Stimulated activated memory B cell treated with anti-CD40 and anti-IgM and Interleukin-4, amounts not matched to agents 10 μg/mL and 1 μg/mL and 100 μg/mL, for 72 hours (primary cell): ENCODE measurements around the gene NAA35.

Experiments
- ATAC-seq: fragments of 150-1000 bp; cut with Tn5 transposase; 2 replicates; pipeline ENCODE4 v1.10.0; 2021
- H3K27ac Mint-ChIP-seq: one replicate; pipeline ENCODE4 v1.8.0; 2022; ENCODE audit warnings: mild to moderate bottlenecking, mixed read lengths
- H3K27me3 Mint-ChIP-seq: one replicate; pipeline ENCODE4 v1.8.0; 2022; ENCODE audit warnings: mixed read lengths
- H3K36me3 Mint-ChIP-seq: one replicate; pipeline ENCODE4 v1.8.0; 2022; ENCODE audit warnings: mixed read lengths
- H3K4me1 Mint-ChIP-seq: one replicate; pipeline ENCODE4 v1.8.0; 2022; ENCODE audit warnings: mixed read lengths
- H3K4me3 Mint-ChIP-seq: one replicate; pipeline ENCODE4 v1.8.0; 2022; ENCODE audit warnings: mild to moderate bottlenecking, moderate library complexity, mixed read lengths
- H3K9me3 Mint-ChIP-seq: one replicate; pipeline ENCODE4 v1.8.0; 2022; ENCODE audit warnings: mixed read lengths

The NAA35 gene

DNA sequence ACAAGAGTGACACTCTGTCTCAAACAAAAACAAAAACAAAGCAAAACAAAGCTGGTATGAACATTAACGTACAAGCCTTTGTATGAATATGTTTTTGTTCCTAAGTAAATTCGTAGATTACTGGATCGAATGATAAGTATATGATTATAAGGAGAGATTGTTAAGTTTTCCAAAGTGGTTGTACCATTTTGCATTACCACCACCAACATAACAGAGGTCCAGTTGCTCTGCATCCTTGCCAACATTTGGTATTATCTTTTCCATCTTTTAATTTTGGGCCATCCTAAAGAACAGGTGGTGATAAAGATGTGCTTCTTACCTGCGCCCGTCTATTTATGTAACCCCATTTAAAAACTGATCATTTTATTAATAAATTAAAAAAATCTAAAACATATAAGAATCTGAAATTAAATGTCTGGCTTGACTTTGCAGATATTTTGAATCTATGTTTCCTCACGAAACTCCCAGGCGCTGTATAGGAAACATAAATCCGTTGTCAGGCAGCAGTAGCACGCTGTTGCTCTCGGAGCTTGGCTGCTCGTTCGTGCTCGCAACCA, 593 bp upstream of the NAA35 start:
- H3K4me1 Mint-ChIP-seq = peaks cover 8% of the 10 kb centered on the region

DNA sequence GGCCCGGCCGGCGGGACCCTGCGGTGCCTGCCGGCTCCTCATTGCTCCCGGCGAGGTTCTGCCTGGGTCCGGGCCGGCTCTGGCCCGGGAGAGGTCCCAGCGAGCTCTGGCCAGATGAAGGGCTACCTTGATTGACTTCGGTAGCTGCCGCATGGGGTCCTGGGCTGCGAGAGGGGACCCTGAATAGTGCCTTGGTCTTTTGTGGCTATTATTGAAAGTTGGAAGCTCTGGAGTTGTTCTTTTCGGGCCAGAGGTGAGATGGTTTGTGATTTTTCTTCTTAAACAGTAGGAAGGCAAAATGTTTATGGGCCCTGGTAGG, 635 bp downstream of the NAA35 start:
- H3K27ac Mint-ChIP-seq = peak overlapping the region; percentile 68
- H3K9me3 Mint-ChIP-seq = no peaks in the 10 kb centered on the region
- H3K27me3 Mint-ChIP-seq = no peaks in the 10 kb centered on the region
- peaks cover 10% of the 10 kb centered on the region for H3K36me3 Mint-ChIP-seq
- no peak for ATAC-seq
- peaks cover 8% of the 10 kb centered on the region for H3K4me1 Mint-ChIP-seq
- H3K4me3 Mint-ChIP-seq = peak overlapping the region; percentile 91

More for the DNA sequence above, 593 bp upstream of the NAA35 start:
- peak overlapping the region; percentile 68 for H3K27ac Mint-ChIP-seq
- peak overlapping the region; percentile 91 for H3K4me3 Mint-ChIP-seq
- no peaks in the 10 kb centered on the region for H3K27me3 Mint-ChIP-seq
- peaks cover 3% of the 10 kb centered on the region for H3K36me3 Mint-ChIP-seq
- H3K9me3 Mint-ChIP-seq = no peaks in the 10 kb centered on the region
- no peak for ATAC-seq

DNA sequence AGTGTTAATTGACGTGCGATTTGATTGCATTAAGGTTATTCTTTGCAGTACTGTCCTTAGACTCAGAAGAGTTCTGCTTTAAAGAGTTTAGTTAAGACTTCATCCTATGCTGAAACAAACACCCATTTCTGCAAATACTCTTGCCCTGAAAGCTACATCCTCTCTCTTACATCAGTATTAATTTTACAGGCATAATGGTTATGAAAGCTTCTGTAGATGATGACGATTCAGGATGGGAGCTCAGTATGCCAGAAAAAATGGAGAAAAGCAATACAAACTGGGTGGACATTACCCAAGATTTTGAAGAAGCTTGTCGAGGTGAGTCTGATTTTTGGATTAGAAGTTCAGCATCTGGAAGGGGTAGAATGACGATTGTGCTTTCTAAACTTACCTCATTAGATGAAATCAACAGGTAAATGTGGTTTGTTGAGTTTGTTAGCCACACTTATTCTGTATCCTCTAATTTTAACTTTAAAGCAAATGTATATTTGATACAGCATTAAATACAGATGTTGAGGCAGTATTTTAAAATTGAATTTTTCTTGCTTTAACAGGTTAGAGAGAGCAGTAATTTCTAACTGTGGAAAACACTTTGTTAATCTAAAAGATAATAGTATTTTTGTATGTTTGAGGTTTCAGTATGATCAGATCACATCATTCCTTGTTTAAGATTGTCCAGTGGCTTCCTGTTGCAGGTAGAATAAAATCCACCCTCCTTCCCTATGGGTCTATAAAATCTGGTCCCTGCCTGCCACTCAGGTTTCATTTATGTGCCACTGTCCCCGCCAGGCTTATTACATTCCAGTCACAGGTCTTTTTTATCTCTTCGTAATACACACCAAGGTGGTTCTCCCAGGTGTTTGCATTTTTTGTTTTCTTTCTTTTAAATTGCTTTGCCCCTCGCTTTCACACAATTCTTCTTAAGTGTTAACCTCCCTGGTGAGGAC, 1.3 kb downstream of the NAA35 start:
- peaks cover 8% of the 10 kb centered on the region for H3K4me1 Mint-ChIP-seq
- peaks cover 14% of the 10 kb centered on the region for H3K36me3 Mint-ChIP-seq
- H3K9me3 Mint-ChIP-seq = no peaks in the 10 kb centered on the region
- H3K4me3 Mint-ChIP-seq = peak overlapping the region; percentile 91
- no peaks in the 10 kb centered on the region for H3K27me3 Mint-ChIP-seq
- peak overlapping the region; percentile 68 for H3K27ac Mint-ChIP-seq
- no peak for ATAC-seq

DNA sequence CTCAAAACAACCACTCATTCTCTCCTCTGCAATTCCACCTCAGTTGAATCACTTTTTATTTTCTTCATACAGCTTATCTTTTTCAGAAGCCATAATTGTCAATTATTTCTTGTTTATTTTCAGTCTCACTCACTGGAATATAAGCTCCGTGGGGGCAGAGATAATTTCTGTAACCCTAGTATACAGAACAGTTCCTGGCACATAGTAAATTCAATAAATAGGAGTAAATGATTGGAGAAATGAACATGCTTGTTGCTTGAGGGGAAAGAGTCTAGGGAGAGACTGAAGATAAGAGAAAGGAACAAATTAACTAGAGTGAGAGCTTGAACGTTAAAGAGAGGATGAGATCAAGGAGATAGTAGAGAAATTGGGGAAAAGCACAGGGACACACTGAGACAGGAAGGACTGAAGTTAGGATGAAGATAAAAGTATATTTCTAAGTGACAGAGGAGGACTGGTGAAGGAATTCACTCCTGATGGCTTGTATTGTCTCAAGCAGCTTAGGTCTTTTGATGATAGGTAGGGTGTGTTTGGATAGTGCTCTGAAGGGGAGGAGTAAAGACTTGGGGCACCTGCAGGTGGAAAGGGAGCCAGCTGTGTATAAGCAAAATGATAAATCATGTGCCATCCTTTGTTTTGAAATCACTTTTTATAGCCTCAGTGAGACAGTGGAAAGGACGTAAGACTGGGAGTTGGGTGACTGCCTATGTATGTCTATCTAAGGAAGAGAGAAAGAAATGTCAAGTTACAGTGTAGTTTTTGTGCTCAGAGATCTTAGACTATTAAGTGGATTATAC, 2.2 kb downstream of the NAA35 start:
- Mint-ChIP-seq H3K27me3 (no peaks in the 10 kb centered on the region), H3K9me3 (no peaks in the 10 kb centered on the region), H3K27ac (no peak overlapping the region), H3K4me1 (peaks cover 11% of the 10 kb centered on the region), H3K4me3 (no peak overlapping the region), H3K36me3 (peaks cover 20% of the 10 kb centered on the region)
- ATAC-seq = no peak

DNA sequence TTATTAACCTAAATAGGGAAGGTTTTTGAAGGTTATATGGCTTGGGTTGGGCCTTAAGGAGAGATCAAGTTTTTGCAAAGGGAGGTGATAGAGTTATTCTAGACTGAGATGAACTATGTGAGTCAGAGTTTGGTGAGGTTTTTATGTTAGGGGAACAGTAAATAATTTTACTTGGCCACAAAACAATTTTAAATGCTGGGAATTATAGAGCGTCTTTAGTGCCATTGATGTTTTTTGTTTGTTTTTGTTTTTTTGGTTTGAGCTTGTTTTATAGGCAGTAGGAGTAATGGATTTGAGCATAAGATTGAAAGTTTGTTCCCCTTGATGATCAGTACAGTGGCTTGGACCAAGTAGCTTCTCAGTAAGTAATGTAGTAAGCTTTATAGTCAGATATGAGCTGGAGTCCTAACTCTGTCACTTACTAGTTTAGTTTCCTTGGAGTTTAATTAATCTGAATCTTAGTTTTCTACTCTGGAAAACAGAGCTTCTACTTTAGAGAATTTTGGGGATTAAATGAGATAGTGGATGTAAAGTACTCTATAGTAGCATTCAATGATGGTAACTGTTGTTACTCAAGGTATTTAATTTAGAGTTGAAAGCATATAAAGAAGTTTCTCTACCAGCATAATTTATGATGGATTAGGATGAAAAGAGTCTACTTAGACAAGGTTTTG, 2.9 kb downstream of the NAA35 start:
- Mint-ChIP-seq H3K9me3 (no peaks in the 10 kb centered on the region), H3K4me3 (no peak overlapping the region)

DNA sequence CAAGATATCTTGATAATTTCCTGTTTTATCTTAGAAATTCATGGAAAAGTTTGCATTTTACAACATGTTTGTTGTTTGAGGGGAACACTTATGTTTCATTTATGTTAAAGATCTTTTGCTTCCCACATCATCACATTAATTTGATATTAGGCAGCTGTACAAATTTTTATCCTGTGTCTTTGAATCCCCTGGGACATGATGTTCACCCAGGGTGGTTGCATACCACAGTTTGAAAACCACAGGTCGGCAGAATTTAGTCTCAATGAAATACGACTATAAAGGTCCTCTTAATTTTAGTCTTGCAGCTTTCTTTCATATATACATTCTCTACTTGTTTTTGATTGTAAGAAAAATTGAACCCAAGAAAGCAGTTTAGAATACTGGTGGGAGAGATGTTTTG, 3.7 kb downstream of the NAA35 start:
- Mint-ChIP-seq H3K4me3 (no peak overlapping the region), H3K9me3 (no peaks in the 10 kb centered on the region), H3K36me3 (peaks cover 35% of the 10 kb centered on the region), H3K27me3 (no peaks in the 10 kb centered on the region), H3K4me1 (peaks cover 23% of the 10 kb centered on the region), H3K27ac (no peak overlapping the region)
- no peak for ATAC-seq

More for the DNA sequence above, 2.9 kb downstream of the NAA35 start:
- Mint-ChIP-seq H3K4me1 (peaks cover 17% of the 10 kb centered on the region), H3K36me3 (peaks cover 27% of the 10 kb centered on the region), H3K27me3 (no peaks in the 10 kb centered on the region), H3K27ac (no peak overlapping the region)
- no peak for ATAC-seq

DNA sequence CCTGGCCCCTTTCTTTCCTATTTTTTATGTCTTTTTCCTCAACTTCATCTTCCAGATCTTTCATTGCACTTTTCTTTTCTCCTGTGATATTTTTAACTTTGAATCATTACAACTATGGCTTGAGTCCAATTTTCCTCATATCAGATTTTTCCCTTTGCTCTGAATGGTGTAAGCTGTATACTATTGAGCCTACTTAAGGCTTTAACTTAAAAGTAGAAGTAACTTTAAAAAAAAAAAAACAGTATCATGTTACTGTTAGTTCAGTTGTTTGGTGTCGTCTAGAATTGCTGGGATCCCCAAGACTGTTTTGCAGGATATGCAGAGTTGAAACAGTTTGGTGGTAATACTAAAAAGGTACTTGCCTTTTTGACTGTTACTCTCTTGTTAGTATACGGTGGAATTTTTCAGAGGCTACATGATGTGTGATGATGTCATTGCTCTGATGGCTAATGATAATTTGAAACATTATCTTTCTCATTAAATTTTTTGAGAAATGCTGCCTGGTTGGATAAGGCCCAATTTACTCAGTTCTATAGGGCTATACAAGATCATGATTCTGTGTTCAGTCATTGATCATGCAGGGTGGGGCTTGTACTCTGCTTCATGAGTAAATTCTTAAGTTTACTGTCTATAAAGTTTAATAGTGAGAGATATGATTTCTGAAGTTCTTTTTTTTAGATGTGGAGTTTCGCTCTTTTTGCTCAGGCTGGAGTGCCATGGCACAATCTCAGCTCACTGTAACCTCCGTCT, 8.8 kb downstream of the NAA35 start:
- H3K4me3 Mint-ChIP-seq = no peak overlapping the region
- no peak overlapping the region for H3K27ac Mint-ChIP-seq
- H3K36me3 Mint-ChIP-seq = peaks cover 64% of the 10 kb centered on the region
- no peak for ATAC-seq
- H3K4me1 Mint-ChIP-seq = peaks cover 16% of the 10 kb centered on the region
- no peaks in the 10 kb centered on the region for H3K9me3 Mint-ChIP-seq
- H3K27me3 Mint-ChIP-seq = no peaks in the 10 kb centered on the region

DNA sequence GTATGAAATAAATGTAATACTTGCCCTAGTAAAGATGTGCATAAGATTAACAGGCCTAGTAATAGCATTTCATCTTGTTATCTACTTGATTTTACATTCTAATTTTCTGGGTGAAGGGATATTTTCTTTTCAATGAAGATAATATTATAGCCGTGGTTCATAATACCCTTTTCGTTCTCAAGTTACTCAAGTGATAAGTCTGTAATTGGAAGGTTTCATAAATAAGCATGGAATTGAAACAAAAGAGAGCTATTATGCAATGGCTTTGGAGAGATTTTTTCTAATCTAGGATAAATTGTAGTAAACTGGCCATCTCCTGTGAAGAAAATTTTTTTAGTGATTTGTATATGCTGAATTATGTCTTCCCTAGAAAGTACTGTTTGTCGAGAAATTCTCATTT, 19.0 kb downstream of the NAA35 start:
- Mint-ChIP-seq H3K4me3 (no peak overlapping the region), H3K27me3 (no peaks in the 10 kb centered on the region), H3K4me1 (peaks cover 10% of the 10 kb centered on the region), H3K9me3 (no peaks in the 10 kb centered on the region), H3K36me3 (peaks cover 46% of the 10 kb centered on the region), H3K27ac (no peak overlapping the region)
- ATAC-seq = no peak

DNA sequence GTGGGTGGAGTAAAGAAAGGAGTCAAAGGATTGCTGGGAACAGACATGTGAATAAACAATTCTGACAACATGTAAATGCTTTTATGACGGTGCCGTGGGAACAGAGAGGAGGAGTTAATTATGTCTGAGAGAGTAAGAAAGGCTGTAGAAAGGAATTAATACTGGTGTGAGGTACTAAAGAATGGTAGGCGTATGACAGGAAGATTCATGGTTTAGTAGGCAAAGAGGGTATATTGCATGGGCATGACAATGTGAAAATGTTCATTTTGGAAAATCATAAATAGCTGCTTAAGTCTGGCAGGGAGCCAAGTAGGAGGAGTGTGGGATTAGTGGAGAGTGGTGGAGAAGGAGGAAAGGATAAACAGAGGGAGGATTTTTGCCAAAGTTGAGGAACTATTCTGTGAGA, 19.7 kb downstream of the NAA35 start:
- H3K4me1 Mint-ChIP-seq = peaks cover 10% of the 10 kb centered on the region
- ATAC-seq = no peak
- H3K4me3 Mint-ChIP-seq = no peak overlapping the region
- no peaks in the 10 kb centered on the region for H3K27me3 Mint-ChIP-seq
- H3K9me3 Mint-ChIP-seq = no peaks in the 10 kb centered on the region
- no peak overlapping the region for H3K27ac Mint-ChIP-seq
- H3K36me3 Mint-ChIP-seq = peaks cover 54% of the 10 kb centered on the region

DNA sequence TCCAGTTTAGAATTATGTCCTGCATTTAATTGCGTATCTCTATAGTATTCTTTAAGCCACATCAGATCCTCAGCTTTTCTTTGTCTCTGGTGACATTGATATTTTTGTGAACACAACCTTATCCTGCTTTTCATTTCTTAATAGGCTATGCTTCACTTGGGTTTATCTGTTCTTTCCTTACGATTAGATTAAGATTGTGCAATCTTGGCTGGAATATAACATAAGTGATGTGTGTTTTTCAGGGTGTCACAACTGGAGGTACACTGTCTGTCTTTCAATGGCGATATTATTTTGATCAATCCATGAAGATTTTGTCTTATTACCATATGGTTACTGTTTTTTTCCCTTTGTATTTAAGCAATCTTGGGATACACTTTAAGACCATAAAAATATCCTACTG, 23.6 kb downstream of the NAA35 start:
- Mint-ChIP-seq H3K4me3 (no peak overlapping the region), H3K9me3 (no peaks in the 10 kb centered on the region), H3K27ac (no peak overlapping the region), H3K27me3 (no peaks in the 10 kb centered on the region), H3K36me3 (peaks cover 64% of the 10 kb centered on the region), H3K4me1 (no peaks in the 10 kb centered on the region)
- ATAC-seq = no peak

DNA sequence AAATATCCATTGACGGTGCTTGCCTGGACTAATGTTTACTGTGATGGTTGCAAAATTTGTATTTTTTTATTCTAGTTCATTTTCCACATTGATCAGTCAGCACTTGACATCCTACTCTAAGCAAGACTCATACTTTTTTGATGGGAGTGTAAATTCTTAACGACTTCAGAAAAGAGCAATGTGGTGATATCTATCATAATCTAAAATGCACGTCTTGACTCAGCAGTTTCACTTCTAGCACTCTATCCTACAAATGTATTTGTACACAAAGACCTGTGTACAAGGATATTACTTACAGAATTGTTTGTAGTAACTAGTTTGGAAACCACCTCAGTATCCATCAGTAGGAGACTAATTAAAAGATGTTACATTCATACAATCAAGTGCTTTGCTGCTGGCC, 24.0 kb downstream of the NAA35 start:
- H3K27ac Mint-ChIP-seq = no peak overlapping the region
- no peaks in the 10 kb centered on the region for H3K4me1 Mint-ChIP-seq
- H3K36me3 Mint-ChIP-seq = peaks cover 65% of the 10 kb centered on the region
- no peak overlapping the region for H3K4me3 Mint-ChIP-seq
- H3K9me3 Mint-ChIP-seq = no peaks in the 10 kb centered on the region
- ATAC-seq = no peak
- no peaks in the 10 kb centered on the region for H3K27me3 Mint-ChIP-seq

DNA sequence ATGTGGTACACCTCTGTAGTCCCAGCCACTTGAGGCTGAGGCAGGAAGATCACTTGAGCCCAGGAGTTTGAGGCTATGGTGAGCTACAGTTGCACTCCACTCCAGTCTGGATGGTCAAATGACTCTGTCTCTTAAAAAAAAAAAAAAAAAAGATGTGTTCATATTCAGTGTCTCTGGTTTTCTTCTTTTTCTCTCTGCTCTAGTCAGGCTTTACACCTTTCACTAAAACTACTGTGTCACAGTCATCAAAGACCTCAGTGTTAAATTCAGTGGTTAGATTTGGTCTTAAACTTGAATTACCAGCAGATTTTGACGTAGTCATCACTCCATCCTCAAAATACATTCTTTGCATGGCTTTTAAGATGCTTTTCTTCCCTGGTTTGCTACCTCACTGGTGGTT, 28.8 kb downstream of the NAA35 start:
- Mint-ChIP-seq H3K27ac (no peak overlapping the region), H3K4me3 (no peak overlapping the region), H3K9me3 (no peaks in the 10 kb centered on the region), H3K36me3 (peaks cover 65% of the 10 kb centered on the region), H3K4me1 (no peaks in the 10 kb centered on the region), H3K27me3 (no peaks in the 10 kb centered on the region)
- no peak for ATAC-seq

DNA sequence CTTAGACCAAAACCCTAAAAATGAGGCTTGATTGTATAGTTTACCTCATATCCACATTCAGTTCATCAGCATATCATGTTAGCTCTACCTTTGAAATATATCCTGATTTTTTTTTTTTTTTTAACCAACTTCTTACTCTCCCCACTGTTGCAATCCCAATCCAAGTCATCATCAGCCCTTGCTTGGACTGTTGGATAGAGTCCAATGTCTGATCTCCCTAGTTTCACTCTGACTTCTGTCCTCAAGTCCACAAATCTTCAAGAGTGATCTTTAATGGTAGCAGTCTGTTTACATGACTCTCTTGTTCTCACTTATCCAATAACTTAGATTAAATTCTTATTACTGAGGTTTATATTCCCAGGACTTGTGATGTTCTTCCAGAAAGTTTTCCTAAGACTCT, 30.8 kb downstream of the NAA35 start:
- peaks cover 61% of the 10 kb centered on the region for H3K36me3 Mint-ChIP-seq
- H3K27ac Mint-ChIP-seq = no peak overlapping the region
- H3K9me3 Mint-ChIP-seq = no peaks in the 10 kb centered on the region
- no peak overlapping the region for H3K4me3 Mint-ChIP-seq
- H3K27me3 Mint-ChIP-seq = no peaks in the 10 kb centered on the region
- no peaks in the 10 kb centered on the region for H3K4me1 Mint-ChIP-seq
- no peak for ATAC-seq

DNA sequence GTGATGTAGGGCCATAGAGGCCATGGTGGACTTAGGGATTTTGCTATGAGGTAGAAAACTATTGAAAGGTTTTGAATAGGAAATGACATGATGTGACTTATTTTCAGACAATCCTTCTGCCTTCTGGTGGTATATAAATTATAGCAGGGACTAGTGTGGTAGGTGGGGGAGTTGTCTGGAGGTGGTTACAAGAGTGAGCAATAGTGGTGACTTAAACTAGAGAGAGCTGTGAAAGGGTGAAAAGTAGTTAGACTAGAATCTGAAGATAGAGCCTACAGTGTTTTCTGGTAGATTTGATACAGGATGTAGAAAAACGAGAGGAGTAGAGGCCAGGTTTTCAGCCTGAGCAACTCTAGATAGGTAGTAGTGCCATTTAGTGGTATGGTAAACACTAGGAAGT, 32.3 kb downstream of the NAA35 start:
- Mint-ChIP-seq H3K9me3 (no peaks in the 10 kb centered on the region), H3K36me3 (peaks cover 58% of the 10 kb centered on the region), H3K4me1 (no peaks in the 10 kb centered on the region), H3K27me3 (no peaks in the 10 kb centered on the region), H3K27ac (no peak overlapping the region), H3K4me3 (no peak overlapping the region)
- ATAC-seq = no peak
